Tibial nerve (tissue), 3 donors: Measurements from ENCODE around the gene TSPAN32.

ENCODE experiments used
- POLR2A ChIP-seq, 2 donors: fragments of 450-650 bp; IDR thresholded peaks; one replicate each; pipeline ENCODE4 v1.6.1; 2017; ENCODE audit warnings: antibody characterized with exemption in 2 of 2, mild to moderate bottlenecking in 2 of 2, moderate library complexity in 2 of 2
- TF ChIP-seq, protein P1 (sequence below), 5 experiments: fragments of 200-600 bp in 3 of 5; fragments of 450-650 bp in 2 of 5; sonication (generic) in 3 of 5; IDR thresholded peaks; one replicate each; pipeline ENCODE4 v1.5.1; 2016 to 2019; ENCODE audit warnings: antibody characterized with exemption in 5 of 5, mild to moderate bottlenecking in 3 of 5, moderate library complexity in 2 of 5

DNA sequence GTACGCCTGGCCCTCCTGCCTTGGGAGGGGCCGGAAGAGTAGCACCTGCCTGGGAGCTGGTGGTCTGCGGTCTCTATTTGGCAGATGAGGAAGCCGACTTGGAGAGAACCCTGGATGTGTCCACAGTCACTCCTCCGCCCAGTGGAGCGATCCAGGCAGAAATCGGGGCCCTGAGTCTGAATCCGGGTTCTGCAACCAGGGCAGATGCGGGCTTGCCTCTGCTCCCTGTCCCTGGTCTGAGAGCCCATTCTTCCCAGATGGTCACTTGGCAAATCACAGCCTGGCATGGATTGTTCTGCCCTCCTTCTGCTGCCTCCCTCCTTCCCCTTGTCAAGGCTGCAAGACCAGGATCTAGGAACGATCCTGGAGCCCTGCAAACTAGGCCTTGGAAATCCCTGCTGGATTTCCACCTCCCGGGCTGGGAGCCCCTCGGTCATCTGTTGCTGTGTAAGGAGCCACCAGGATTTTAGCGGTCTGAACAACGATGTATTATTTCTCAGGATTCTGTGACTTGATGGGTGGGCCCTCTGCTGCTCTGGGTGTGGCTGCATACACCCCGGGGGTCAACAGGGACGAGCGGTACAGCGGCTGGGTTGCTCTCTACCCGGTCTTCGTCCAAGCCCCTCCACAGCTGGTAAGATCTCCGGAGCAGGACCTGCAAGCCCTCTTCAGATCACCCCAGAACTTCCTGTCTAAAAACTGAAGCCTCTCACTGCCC is 29.4 kb upstream of the TSPAN32 start:
- TF ChIP-seq, protein P1, sequence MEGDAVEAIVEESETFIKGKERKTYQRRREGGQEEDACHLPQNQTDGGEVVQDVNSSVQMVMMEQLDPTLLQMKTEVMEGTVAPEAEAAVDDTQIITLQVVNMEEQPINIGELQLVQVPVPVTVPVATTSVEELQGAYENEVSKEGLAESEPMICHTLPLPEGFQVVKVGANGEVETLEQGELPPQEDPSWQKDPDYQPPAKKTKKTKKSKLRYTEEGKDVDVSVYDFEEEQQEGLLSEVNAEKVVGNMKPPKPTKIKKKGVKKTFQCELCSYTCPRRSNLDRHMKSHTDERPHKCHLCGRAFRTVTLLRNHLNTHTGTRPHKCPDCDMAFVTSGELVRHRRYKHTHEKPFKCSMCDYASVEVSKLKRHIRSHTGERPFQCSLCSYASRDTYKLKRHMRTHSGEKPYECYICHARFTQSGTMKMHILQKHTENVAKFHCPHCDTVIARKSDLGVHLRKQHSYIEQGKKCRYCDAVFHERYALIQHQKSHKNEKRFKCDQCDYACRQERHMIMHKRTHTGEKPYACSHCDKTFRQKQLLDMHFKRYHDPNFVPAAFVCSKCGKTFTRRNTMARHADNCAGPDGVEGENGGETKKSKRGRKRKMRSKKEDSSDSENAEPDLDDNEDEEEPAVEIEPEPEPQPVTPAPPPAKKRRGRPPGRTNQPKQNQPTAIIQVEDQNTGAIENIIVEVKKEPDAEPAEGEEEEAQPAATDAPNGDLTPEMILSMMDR (IDR thresholded peaks at IDR 0.05) = no peak
- TF ChIP-seq POLR2A (IDR thresholded peaks at IDR 0.05) = no peak
